Measurements from ENCODE around the gene DMGDH. TPM values are rescaled to one million over a fixed set of nuclear protein-coding genes. Genes with fewer than 3 reads are reported as not detected.

The DMGDH gene
- total RNA-seq, 1 experiment from 2014 or later, result 9.6 TPM

DNA sequence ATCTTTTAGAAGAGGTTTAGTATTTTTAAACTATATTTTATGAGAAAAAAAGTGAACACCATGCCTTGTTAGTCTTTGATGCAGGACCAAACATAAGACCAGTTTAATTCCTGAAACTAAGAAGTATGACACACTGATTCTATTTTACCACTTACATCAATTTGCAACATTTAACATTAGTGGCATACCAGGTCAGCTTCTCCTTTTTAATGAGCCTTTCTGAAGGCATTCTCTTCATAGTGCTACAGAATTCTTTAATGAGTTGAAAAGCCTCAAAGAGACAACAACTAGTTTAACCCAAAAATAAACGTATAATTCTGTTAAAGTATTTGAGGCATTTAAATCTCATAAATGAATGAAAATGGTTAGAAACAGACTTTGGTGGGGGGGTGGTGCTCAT, 112.6 kb downstream of the DMGDH start:
- in situ Hi-C loops (cut with HindIII; ENCODE audit: low pct_unique_long_range_greater_than_20kb, low sequenced_read_pairs), result no loop called here
- DNase-seq (ENCODE audit: low read depth), result no peak

DNA sequence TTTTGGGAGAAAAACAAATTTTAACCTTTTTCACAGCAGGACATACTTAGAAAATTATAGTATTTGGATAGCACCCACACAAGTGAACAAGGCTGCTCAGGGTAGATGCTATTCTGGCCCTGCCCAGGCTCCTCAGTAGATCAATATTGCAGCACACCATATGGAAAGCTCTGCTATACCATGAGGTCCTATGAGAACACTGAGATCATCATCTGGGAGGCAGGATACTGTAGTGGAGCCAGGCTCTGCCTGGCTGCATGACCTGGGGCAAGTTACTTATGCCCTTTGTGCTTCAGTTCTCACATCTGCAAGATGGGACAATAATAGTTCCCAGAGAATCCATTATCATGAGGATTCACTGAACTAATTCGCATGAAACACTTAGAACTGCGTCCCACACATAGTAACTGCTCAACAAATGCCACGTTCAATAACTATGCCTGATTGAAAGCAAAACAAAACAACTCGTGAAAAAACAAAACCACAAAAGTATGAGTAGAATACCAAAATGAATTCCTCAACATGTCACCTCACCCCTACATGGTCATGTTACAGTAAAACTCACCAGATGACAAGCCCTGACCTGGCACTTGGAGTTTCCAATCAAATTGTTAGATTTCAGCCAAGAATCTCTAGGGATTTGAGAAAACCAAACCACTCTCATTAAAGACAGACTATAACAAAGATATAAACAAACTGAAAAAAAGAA, 116.2 kb downstream of the DMGDH start:
- in situ Hi-C loops (cut with HindIII; ENCODE audit: low pct_unique_long_range_greater_than_20kb, low sequenced_read_pairs), result no loop called here
- DNase-seq (ENCODE audit: low read depth), result no peak

Other genes with a start within 250 kb of the DMGDH start
- 9.6 and 11.9 TPM in 2 replicates for gene ARSB, start 84.4 kb downstream of the DMGDH start, total RNA-seq (2014; rRNA removed; shearing (Covaris generic); ENCODE audit: low replicate concordance)
- gene BHMT2, start 93 bp upstream of the DMGDH start, total RNA-seq (2014; rRNA removed; shearing (Covaris generic); ENCODE audit: low replicate concordance), result 49.8 and 53.9 TPM in 2 replicates
- gene BHMT, start 42.1 kb upstream of the DMGDH start, total RNA-seq (2014; rRNA removed; shearing (Covaris generic); ENCODE audit: low replicate concordance), result 0.93 and 1.0 TPM in 2 replicates
- 5.1 and 6.7 TPM in 2 replicates for gene JMY, start 166.5 kb upstream of the DMGDH start, total RNA-seq (2014; rRNA removed; shearing (Covaris generic); ENCODE audit: low replicate concordance)